ENCODE measurements around the gene AGAP1.

GRCh38 chr2:235825946-235826345, 332.1 kb downstream of the AGAP1 start:
- TF ChIP-seq POLR2AphosphoS5 (IDR thresholded peaks at IDR 0.05; ENCODE audit: low read depth, low read length): no peak
- TF ChIP-seq POLR2A (IDR thresholded peaks at IDR 0.05; ENCODE audit: low read depth, low read length): no peak
- TF ChIP-seq TAF1 (IDR thresholded peaks at IDR 0.05; ENCODE audit: low read depth, low read length): no peak
